ENCODE measurements around the gene ZNF222.

ZNF222 gene

GRCh38 chr19:44025217-44025936, at the start of gene ZNF222:
ZNF222 (plus strand) TSS chr19:44025379; CDS start chr19:44025437, 58 bp downstream.
- DNase-seq = peak; percentile 83

- DNase-seq = no peak
Measured at GRCh38 chr19:43976732-43977131, 48.4 kb upstream of the ZNF222 start.

GRCh38 chr19:43983544-43983911, 41.7 kb upstream of the ZNF222 start:
- no peak for DNase-seq

- peak; percentile 79 for DNase-seq
Measured at GRCh38 chr19:43983912-43984686, 41.1 kb upstream of the ZNF222 start, which contains the start of gene ZNF155. ZNF155 (plus strand) TSS chr19:43984188; CDS start chr19:43988544, 4,356 bp downstream.

- DNase-seq = peak; percentile 5
Measured at GRCh38 chr19:43984687-43985000, 40.5 kb upstream of the ZNF222 start.

GRCh38 chr19:43997631-43998290, 27.4 kb upstream of the ZNF222 start:
- DNase-seq = no peak

- DNase-seq = no peak
Measured at GRCh38 chr19:44002212-44002565, 23.0 kb upstream of the ZNF222 start.

GRCh38 chr19:44002566-44003460, 22.4 kb upstream of the ZNF222 start, which contains the start of gene ZNF230:
ZNF230 (plus strand) TSS chr19:44002957; CDS start chr19:44007079, 4,122 bp downstream.
- peak; percentile 87 for DNase-seq

- DNase-seq = peak; percentile 10
Measured at GRCh38 chr19:44003461-44004009, 21.6 kb upstream of the ZNF222 start.

- no peak for DNase-seq
Measured at GRCh38 chr19:44005973-44006372, 19.2 kb upstream of the ZNF222 start.

GRCh38 chr19:44007473-44007872, 17.7 kb upstream of the ZNF222 start:
- no peak for DNase-seq

GRCh38 chr19:44010468-44010867, 14.7 kb upstream of the ZNF222 start:
- DNase-seq = no peak

- DNase-seq = no peak
Measured at GRCh38 chr19:44019498-44019897, 5.7 kb upstream of the ZNF222 start.

GRCh38 chr19:44021221-44021620, 4.0 kb upstream of the ZNF222 start:
- no peak for DNase-seq

GRCh38 chr19:44024900-44025216, 321 bp upstream of the ZNF222 start:
- DNase-seq = no peak

- DNase-seq = no peak
Measured at GRCh38 chr19:44026622-44027021, 1.4 kb downstream of the ZNF222 start.

GRCh38 chr19:44032001-44032610, 6.9 kb downstream of the ZNF222 start:
- DNase-seq = no peak

GRCh38 chr19:44042147-44042546, 17.0 kb downstream of the ZNF222 start:
- no peak for DNase-seq

GRCh38 chr19:44050740-44051649, 25.8 kb downstream of the ZNF222 start:
- DNase-seq = peak; percentile 24

GRCh38 chr19:44051650-44052402, 26.6 kb downstream of the ZNF222 start, which contains the start of gene ZNF223:
ZNF223 (plus strand) TSS chr19:44052036; CDS start chr19:44055177, 3,141 bp downstream.
- peak; percentile 77 for DNase-seq
